Endothelial cell (in vitro differentiated cells): Measurements from ENCODE around the gene POLL. TPM values are rescaled to one million over a fixed set of nuclear protein-coding genes. Genes with fewer than 3 reads are reported as not detected.

Experiments used
- DNase-seq: peaks from one replicate; pipeline ENCODE4 v3.0.0; 2021; ENCODE audit warnings: low spot score
- H3K27ac Mint-ChIP-seq: one replicate; pipeline ENCODE4 v1.8.0; 2021; ENCODE audit warnings: mixed read lengths, inconsistent platforms; ENCODE audit not compliant: unreplicated experiment
- H3K27me3 Mint-ChIP-seq: one replicate; pipeline ENCODE4 v1.8.0; 2021; ENCODE audit warnings: mild to moderate bottlenecking, moderate library complexity, mixed read lengths, inconsistent platforms; ENCODE audit not compliant: unreplicated experiment
- H3K36me3 Mint-ChIP-seq: one replicate; pipeline ENCODE4 v1.8.0; 2021; ENCODE audit warnings: mild to moderate bottlenecking, low read depth, mixed read lengths, inconsistent platforms; ENCODE audit not compliant: unreplicated experiment
- H3K4me1 Mint-ChIP-seq: one replicate; pipeline ENCODE4 v1.8.0; 2021; ENCODE audit warnings: mild to moderate bottlenecking, mixed read lengths, inconsistent platforms; ENCODE audit not compliant: unreplicated experiment
- H3K4me3 Mint-ChIP-seq: one replicate; pipeline ENCODE4 v1.8.0; 2021; ENCODE audit warnings: mild to moderate bottlenecking, mixed read lengths, inconsistent platforms; ENCODE audit not compliant: unreplicated experiment
- H3K9me3 Mint-ChIP-seq: one replicate; pipeline ENCODE4 v1.8.0; 2021; ENCODE audit warnings: mixed read lengths, inconsistent platforms; ENCODE audit not compliant: unreplicated experiment
- CTCF ChIP-seq: fragments of 200-600 bp; sonication (generic); IDR thresholded peaks from one replicate; pipeline ENCODE4 v1.5.0; 2021; ENCODE audit warnings: antibody characterized with exemption; ENCODE audit not compliant: unreplicated experiment
- total RNA-seq: library from RNA; stranded (reverse); fragmentation: NEBNext Ultra II Directional; extraction: Animal tissue kit (Norgen Biotek cat#: 25700); gene quantifications from one replicate; pipeline ENCODE4 v1.2.1, GENCODE V29; 2021; ENCODE audit not compliant: unreplicated experiment

Gene POLL
- total RNA-seq, 1 donor from 2014 or later, result 44.8 TPM

- no peak for DNase-seq
- Mint-ChIP-seq H3K27me3 (peaks cover 1% of the 10 kb centered on the region), H3K27ac (no peak overlapping the region), H3K4me3 (no peak overlapping the region), H3K4me1 (peaks cover 8% of the 10 kb centered on the region), H3K36me3 (peaks cover 33% of the 10 kb centered on the region), H3K9me3 (no peaks in the 10 kb centered on the region)
- TF ChIP-seq CTCF, result no peak
Observed at GRCh38 chr10:101625821-101626412, 37.9 kb upstream of the POLL start.

DNA sequence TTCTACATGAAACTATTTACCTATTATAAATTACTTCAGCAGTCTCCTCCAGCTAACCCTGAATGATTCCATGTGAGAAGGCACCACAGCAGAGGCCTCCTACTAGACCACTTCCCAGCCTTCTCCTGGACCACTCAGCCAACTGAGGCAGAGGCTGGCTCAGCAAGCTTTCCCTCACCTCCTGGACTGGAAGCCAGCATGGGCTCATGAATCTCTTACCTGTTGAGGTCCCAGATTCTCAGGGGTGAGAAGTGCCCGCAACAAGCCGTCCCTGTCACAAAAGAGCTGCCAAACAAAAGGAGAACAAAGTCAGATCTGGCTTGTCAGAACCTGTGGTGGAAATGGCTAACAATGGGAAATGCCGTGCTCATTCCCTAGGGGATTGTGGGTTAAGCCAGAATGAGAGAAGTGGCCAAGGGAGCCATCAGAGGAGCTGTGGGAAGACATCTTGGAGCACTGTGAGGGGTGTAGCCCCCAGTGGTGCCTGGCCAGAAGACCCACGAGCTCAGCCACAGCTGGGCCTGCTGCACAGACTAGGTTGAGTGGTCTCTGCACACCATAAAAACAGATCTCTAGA lies 36.6 kb upstream of the POLL start:
- Mint-ChIP-seq H3K27me3 (peaks cover 1% of the 10 kb centered on the region), H3K4me3 (peak overlapping the region; percentile 69), H3K4me1 (peaks cover 3% of the 10 kb centered on the region), H3K36me3 (peaks cover 37% of the 10 kb centered on the region), H3K27ac (no peak overlapping the region), H3K9me3 (no peaks in the 10 kb centered on the region)
- TF ChIP-seq CTCF, result no peak
- DNase-seq, result no peak

GRCh38 chr10:101623528-101623927 lies 35.5 kb upstream of the POLL start:
- no peak for DNase-seq
- Mint-ChIP-seq H3K4me3 (peak overlapping the region; percentile 18), H3K4me1 (peaks cover 3% of the 10 kb centered on the region), H3K27me3 (peaks cover 1% of the 10 kb centered on the region), H3K9me3 (no peaks in the 10 kb centered on the region), H3K36me3 (peaks cover 37% of the 10 kb centered on the region), H3K27ac (no peak overlapping the region)
- no peak for TF ChIP-seq CTCF

GRCh38 chr10:101619983-101620382 lies 31.9 kb upstream of the POLL start:
- H3K9me3 Mint-ChIP-seq, result no peaks in the 10 kb centered on the region
- peaks cover 33% of the 10 kb centered on the region for H3K36me3 Mint-ChIP-seq
- H3K27ac Mint-ChIP-seq, result no peak overlapping the region
- no peak for TF ChIP-seq CTCF
- H3K27me3 Mint-ChIP-seq, result peaks cover 9% of the 10 kb centered on the region
- DNase-seq, result no peak
- H3K4me1 Mint-ChIP-seq, result peaks cover 26% of the 10 kb centered on the region
- H3K4me3 Mint-ChIP-seq, result peak overlapping the region; percentile 73

GRCh38 chr10:101618871-101619270 lies 30.8 kb upstream of the POLL start:
- H3K27me3 Mint-ChIP-seq, result peaks cover 7% of the 10 kb centered on the region
- no peak overlapping the region for H3K4me3 Mint-ChIP-seq
- peaks cover 27% of the 10 kb centered on the region for H3K36me3 Mint-ChIP-seq
- no peaks in the 10 kb centered on the region for H3K9me3 Mint-ChIP-seq
- TF ChIP-seq CTCF, result no peak
- no peak for DNase-seq
- no peak overlapping the region for H3K27ac Mint-ChIP-seq
- peaks cover 26% of the 10 kb centered on the region for H3K4me1 Mint-ChIP-seq
